Caco-2 (cell line): ENCODE measurements around the gene PPIA. TPM values are rescaled to one million over a fixed set of nuclear protein-coding genes. Genes with fewer than 3 reads are reported as not detected.

Source experiments
- BruUV-seq: library from RNA; stranded (reverse); fragments of 400-500 nt; replicated peaks from 2 replicates; lab custom pipeline; 2021; lab: Mats Ljungman, UMichigan
- CTCF ChIA-PET: fragments of 300-600 bp; sonication (Branson Sonifier 250); formaldehyde crosslinking; loops from one replicate; lab custom pipeline; 2022; ENCODE audit warnings: antibody characterized with exemption; lab: Charles Lee
- POLR2A ChIA-PET: fragments of 300-600 bp; sonication (Branson Sonifier 250); formaldehyde crosslinking; loops from one replicate; lab custom pipeline; 2022; ENCODE audit warnings: antibody characterized with exemption; lab: Charles Lee
- DNase-seq, 2 experiments: peaks; one replicate each; pipeline versions ENCODE4 v3.0.0 to v3.0.0-alpha.2; 2020 to 2022
- H3K27me3 ChIP-seq: replicated peaks from 2 replicates; pipeline ENCODE4 v1.6.0; 2011; ENCODE audit warnings: low read length; ENCODE audit not compliant: control insufficient read depth, insufficient read depth
- H3K36me3 ChIP-seq: 2 replicates; pipeline ENCODE4 v1.5.1; 2011; ENCODE audit warnings: low read length; ENCODE audit not compliant: control insufficient read depth, insufficient read depth
- H3K4me1 ChIP-seq: fragments of 250-450 bp; sonication (Bioruptor Pico); 2 replicates; pipeline ENCODE4 v1.5.1; 2020; ENCODE audit warnings: mild to moderate bottlenecking
- H3K4me3 ChIP-seq: 2 replicates; pipeline ENCODE4 v1.5.1; 2011; ENCODE audit warnings: low read depth, mild to moderate bottlenecking, control low read depth, low read length
- H3K9me3 ChIP-seq: fragments of 250-450 bp; sonication (Bioruptor Pico); 2 replicates; pipeline ENCODE4 v1.5.1; 2020; ENCODE audit warnings: mild to moderate bottlenecking, moderate library complexity
- H3K27ac Mint-ChIP-seq: one replicate; pipeline ENCODE4 v1.8.0; 2022; ENCODE audit warnings: mixed read lengths; ENCODE audit not compliant: unreplicated experiment
- H3K27me3 Mint-ChIP-seq: one replicate; pipeline ENCODE4 v1.8.0; 2022; ENCODE audit warnings: mixed read lengths; ENCODE audit not compliant: insufficient read depth, unreplicated experiment
- H3K36me3 Mint-ChIP-seq: one replicate; pipeline ENCODE4 v1.8.0; 2022; ENCODE audit warnings: mild to moderate bottlenecking, mixed read lengths; ENCODE audit not compliant: insufficient read depth, unreplicated experiment
- H3K4me1 Mint-ChIP-seq: one replicate; pipeline ENCODE4 v1.8.0; 2022; ENCODE audit warnings: low read depth, mixed read lengths; ENCODE audit not compliant: unreplicated experiment
- H3K4me3 Mint-ChIP-seq: one replicate; pipeline ENCODE4 v1.8.0; 2022; ENCODE audit warnings: mild to moderate bottlenecking, moderate library complexity, mixed read lengths; ENCODE audit not compliant: unreplicated experiment
- H3K9me3 Mint-ChIP-seq: one replicate; pipeline ENCODE4 v1.8.0; 2022; ENCODE audit warnings: mixed read lengths; ENCODE audit not compliant: unreplicated experiment
- CTCF ChIP-seq, 2 experiments: fragments of 200-600 bp in 1 of 2; IDR thresholded peaks; 1 replicate in 1 of 2; 2 replicates in 1 of 2; pipeline versions ENCODE4 v1.5.1 to v1.8.0; 2011 to 2022; ENCODE audit warnings: antibody characterized with exemption in 1 of 2, control low read depth in 1 of 2, inconsistent platforms in 1 of 2, low read depth in 1 of 2, low read length in 1 of 2, mild to moderate bottlenecking in 1 of 2, moderate library complexity in 1 of 2; ENCODE audit not compliant: insufficient read depth in 1 of 2, severe bottlenecking in 1 of 2, unreplicated experiment in 1 of 2
- intact Hi-C: fragments of 100-400 bp; cut with micrococcal nuclease; formaldehyde crosslinking; loops from one replicate; pipeline ENCODE4 v1.10.0; 2022; ENCODE audit not compliant: unreplicated experiment
- total RNA-seq: library from RNA; stranded (reverse); gene quantifications from 2 replicates; pipeline ENCODE4 v1.2.3, GENCODE V29; 2022

PPIA gene
- total RNA-seq, 1 experiment from 2014 or later: 2,104 TPM

DNA sequence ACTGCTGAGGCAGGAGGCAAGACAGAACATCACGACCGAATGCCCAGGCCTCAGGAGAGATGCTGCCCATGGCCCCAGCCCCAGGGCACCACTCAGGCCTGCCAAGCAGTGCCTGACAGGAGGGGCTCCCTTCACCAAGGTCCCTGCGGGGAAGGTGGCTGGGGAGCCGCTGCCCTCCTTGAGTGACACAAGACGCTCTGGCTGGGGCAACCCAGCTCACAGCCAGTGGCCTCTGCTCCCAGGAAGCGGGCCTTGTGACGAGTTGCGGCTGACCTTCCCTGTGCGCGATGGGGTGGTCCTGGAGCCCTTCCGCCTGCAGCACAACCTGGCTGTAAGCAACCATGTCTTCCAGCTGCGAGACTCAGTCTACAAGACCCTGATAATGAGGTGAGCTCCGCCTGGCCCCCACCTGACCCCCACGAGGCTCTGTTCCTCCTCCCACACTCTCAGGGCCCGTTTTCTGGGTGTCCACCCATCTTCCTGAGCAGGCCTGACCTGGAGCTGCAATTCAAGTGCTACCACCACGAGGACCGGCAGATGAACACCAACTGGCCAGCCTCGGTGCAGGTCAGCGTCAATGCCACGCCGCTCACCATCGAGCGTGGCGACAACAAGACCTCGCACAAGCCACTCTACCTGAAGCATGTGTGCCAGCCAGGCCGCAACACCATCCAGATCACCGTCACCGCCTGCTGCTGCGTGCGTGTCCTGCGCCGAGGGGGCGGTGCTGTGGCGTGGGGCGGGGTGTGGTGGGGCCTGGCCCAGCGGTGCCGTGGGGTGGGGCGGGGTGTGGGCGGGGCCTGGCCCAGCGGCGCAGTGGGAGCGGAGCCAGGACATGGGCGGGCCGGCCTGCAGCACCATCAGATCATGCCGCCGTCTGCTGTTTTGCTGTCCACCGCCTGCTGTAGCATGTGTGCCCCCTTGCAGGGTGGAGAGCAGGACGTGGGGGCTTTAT is 35.0 kb upstream of the PPIA start:
- POLR2A ChIA-PET: no interaction called here
- H3K27me3 ChIP-seq: no peaks in the 10 kb centered on the region
- peaks cover 8% of the 10 kb centered on the region; the same call in 1 of the 2 replicates for H3K4me1 ChIP-seq
- Mint-ChIP-seq H3K4me1 (no peaks in the 10 kb centered on the region), H3K27ac (no peak overlapping the region), H3K9me3 (no peaks in the 10 kb centered on the region), H3K27me3 (no peaks in the 10 kb centered on the region), H3K36me3 (peaks cover 37% of the 10 kb centered on the region), H3K4me3 (no peak overlapping the region)
- CTCF ChIA-PET: no interaction called here
- no peaks in the 10 kb centered on the region for H3K9me3 ChIP-seq
- H3K4me3 ChIP-seq: no peak overlapping the region
- intact Hi-C loops: no loop called here
- DNase-seq: no peak
- no peak for TF ChIP-seq CTCF (IDR thresholded peaks at IDR 0.05; ENCODE audit: insufficient read depth in 1 of 2, low read depth in 1 of 2, low read length in 1 of 2, severe bottlenecking in 1 of 2, unreplicated experiment in 1 of 2)
- no peaks in the 10 kb centered on the region; the same call in none of the 2 replicates for H3K36me3 ChIP-seq
- no TSS peak for BruUV-seq

- H3K9me3 Mint-ChIP-seq: no peaks in the 10 kb centered on the region
- BruUV-seq: no TSS peak
- intact Hi-C loops: no loop called here
- H3K27me3 Mint-ChIP-seq: no peaks in the 10 kb centered on the region
- no peak overlapping the region for H3K4me3 ChIP-seq
- H3K36me3 ChIP-seq: no peaks in the 10 kb centered on the region; the same call in none of the 2 replicates
- ChIA-PET POLR2A (no interaction called here), CTCF (no interaction called here)
- H3K36me3 Mint-ChIP-seq: peaks cover 42% of the 10 kb centered on the region
- no peak overlapping the region for H3K4me3 Mint-ChIP-seq
- H3K27ac Mint-ChIP-seq: no peak overlapping the region
- no peaks in the 10 kb centered on the region for H3K4me1 Mint-ChIP-seq
- TF ChIP-seq CTCF (IDR thresholded peaks at IDR 0.05; ENCODE audit: insufficient read depth in 1 of 2, low read depth in 1 of 2, low read length in 1 of 2, severe bottlenecking in 1 of 2, unreplicated experiment in 1 of 2): no peak
- H3K4me1 ChIP-seq: peaks cover 8% of the 10 kb centered on the region; the same call in 1 of the 2 replicates
- H3K27me3 ChIP-seq: no peaks in the 10 kb centered on the region
- no peaks in the 10 kb centered on the region for H3K9me3 ChIP-seq
- no peak for DNase-seq
Measured at GRCh38 chr7:44762300-44762699, 34.2 kb upstream of the PPIA start.

- H3K27me3 Mint-ChIP-seq: no peaks in the 10 kb centered on the region
- peaks cover 42% of the 10 kb centered on the region for H3K36me3 Mint-ChIP-seq
- no peaks in the 10 kb centered on the region for H3K9me3 Mint-ChIP-seq
- peaks cover 12% of the 10 kb centered on the region for H3K4me1 ChIP-seq
- intact Hi-C loops: no loop called here
- DNase-seq: no peak
- H3K9me3 ChIP-seq: no peaks in the 10 kb centered on the region
- ChIA-PET CTCF (no interaction called here), POLR2A (no interaction called here)
- no peak for TF ChIP-seq CTCF (IDR thresholded peaks at IDR 0.05; ENCODE audit: insufficient read depth in 1 of 2, low read depth in 1 of 2, low read length in 1 of 2, severe bottlenecking in 1 of 2, unreplicated experiment in 1 of 2)
- no peak overlapping the region for H3K27ac Mint-ChIP-seq
- no peaks in the 10 kb centered on the region for H3K4me1 Mint-ChIP-seq
- no peaks in the 10 kb centered on the region; the same call in none of the 2 replicates for H3K36me3 ChIP-seq
- no TSS peak for BruUV-seq
- H3K27me3 ChIP-seq: no peaks in the 10 kb centered on the region
- H3K4me3 ChIP-seq: no peak overlapping the region
- no peak overlapping the region for H3K4me3 Mint-ChIP-seq
Measured at GRCh38 chr7:44762726-44763522, 33.6 kb upstream of the PPIA start.
